GM12801 (cell line): ENCODE data around the gene GPS2.

ENCODE experiments used
- CTCF ChIP-seq: IDR thresholded peaks from one replicate; pipeline ENCODE4 v1.5.1; 2011; ENCODE audit warnings: control low read depth; ENCODE audit not compliant: insufficient read length; ENCODE audit errors: extremely low read depth

Gene GPS2

GRCh38 chr17:7355053-7355452 is 39.9 kb upstream of the GPS2 start, which contains the start of gene TMEM95:
TMEM95 (plus strand) TSS chr17:7355156; CDS start chr17:7355205, 49 bp downstream.
- TF ChIP-seq CTCF: no peak

GRCh38 chr17:7354262-7354843 is 39.2 kb upstream of the GPS2 start:
- TF ChIP-seq CTCF: no peak

- no peak for TF ChIP-seq CTCF
Measured at GRCh38 chr17:7352910-7353635, 37.9 kb upstream of the GPS2 start.

- TF ChIP-seq CTCF: no peak
Measured at GRCh38 chr17:7352503-7352889, 37.3 kb upstream of the GPS2 start.

- no peak for TF ChIP-seq CTCF
Measured at GRCh38 chr17:7351665-7352502, 36.7 kb upstream of the GPS2 start, which contains the start of gene KCTD11. KCTD11 (plus strand) TSS chr17:7352162.

- TF ChIP-seq CTCF: no peak
Measured at GRCh38 chr17:7348478-7349242, 33.5 kb upstream of the GPS2 start.
